NT2/D1 (cell line): ENCODE measurements around the gene PFKP.

Source experiments
- SUZ12 ChIP-seq: IDR thresholded peaks from 2 replicates; pipeline ENCODE4 v1.6.1; 2011; ENCODE audit not compliant: insufficient read length, insufficient read depth; ENCODE audit errors: extremely low read depth
- YY1 ChIP-seq: IDR thresholded peaks from 2 replicates; pipeline ENCODE4 v1.6.1; 2011; ENCODE audit not compliant: insufficient read length, insufficient read depth
- ZNF274 ChIP-seq: IDR thresholded peaks from 2 replicates; pipeline ENCODE4 v1.6.1; 2011; ENCODE audit warnings: mild to moderate bottlenecking, low read depth, low read length

DNA sequence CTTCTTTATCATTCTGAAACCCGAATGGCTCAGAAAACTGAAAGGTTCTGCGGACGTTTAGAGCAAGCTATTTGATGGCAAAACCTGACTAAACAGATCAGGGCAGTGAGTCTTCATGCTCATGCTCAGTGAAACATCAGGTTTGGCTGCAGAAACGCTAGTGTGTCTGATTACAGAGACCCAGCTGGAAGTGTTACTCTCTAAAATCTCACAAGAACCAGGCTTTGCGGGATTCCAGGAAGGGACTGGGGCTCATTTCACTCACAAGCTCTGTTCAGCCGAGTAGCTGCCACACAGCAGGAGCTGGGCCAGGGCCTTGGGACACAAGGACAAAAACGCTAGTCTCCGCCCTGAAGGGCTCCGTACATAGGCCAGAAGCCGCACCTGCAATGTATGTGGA, 102.3 kb downstream of the PFKP start:
- TF ChIP-seq ZNF274 (no peak), YY1 (no peak), SUZ12 (no peak)
